ENCODE results near the gene OR1M1.
"Not testable (repeated sequence)": the region's sequence is repeated elsewhere in the genome, so short reads cannot be mapped to it uniquely, and the experiment has no call there.

The OR1M1 gene

DNA sequence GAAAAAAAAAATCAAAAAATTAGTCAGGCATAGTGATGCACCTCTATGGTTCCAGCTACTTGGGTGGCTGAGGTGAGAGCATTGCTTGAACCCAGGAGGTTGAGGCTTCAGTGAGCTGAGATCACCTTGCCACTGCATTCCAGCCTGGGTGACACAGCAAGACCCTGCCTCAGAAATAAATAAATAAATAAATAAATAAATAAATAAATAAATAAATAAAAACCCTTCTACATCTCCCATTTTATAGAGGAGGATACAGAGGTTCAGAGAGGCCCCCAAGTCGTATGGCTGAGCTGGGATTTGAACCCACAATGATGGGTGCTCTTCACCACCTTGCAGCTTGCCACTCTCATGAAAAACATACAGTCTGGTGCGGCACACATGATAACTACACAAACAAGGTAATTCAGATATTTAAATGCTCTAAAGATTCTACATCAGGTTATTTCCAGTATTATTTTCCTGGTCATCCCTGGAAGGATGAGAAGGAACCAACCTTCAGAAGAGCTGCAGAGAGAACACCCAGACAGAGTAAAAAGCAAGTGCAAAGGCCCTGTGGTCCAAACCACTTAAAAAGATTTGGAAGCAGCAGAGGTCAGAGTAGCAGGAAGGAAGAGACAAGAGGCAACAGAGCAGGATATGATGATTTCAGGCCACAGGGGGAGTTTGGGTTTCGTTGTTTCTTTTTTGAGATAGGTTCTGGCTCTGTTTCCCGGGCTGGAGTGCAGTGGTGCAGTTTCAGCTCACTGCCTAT lies 29.2 kb upstream of the OR1M1 start:
- no peak overlapping the region for H3K4me3 ChIP-seq (ENCODE audit: low read length)
- H3K4me1 ChIP-seq (ENCODE audit: control insufficient read depth, insufficient read depth, low read length) = no peaks in the 10 kb centered on the region
- no peaks in the 10 kb centered on the region for H3K27me3 ChIP-seq (ENCODE audit: control insufficient read depth, insufficient read depth, low read length)
- H3K36me3 ChIP-seq (ENCODE audit: control insufficient read depth, insufficient read depth, low read length) = no peaks in the 10 kb centered on the region
- no peak overlapping the region for H3K27ac ChIP-seq (ENCODE audit: low read depth, low read length)
- no peak overlapping the region for H3K9ac ChIP-seq (ENCODE audit: low read length)

DNA sequence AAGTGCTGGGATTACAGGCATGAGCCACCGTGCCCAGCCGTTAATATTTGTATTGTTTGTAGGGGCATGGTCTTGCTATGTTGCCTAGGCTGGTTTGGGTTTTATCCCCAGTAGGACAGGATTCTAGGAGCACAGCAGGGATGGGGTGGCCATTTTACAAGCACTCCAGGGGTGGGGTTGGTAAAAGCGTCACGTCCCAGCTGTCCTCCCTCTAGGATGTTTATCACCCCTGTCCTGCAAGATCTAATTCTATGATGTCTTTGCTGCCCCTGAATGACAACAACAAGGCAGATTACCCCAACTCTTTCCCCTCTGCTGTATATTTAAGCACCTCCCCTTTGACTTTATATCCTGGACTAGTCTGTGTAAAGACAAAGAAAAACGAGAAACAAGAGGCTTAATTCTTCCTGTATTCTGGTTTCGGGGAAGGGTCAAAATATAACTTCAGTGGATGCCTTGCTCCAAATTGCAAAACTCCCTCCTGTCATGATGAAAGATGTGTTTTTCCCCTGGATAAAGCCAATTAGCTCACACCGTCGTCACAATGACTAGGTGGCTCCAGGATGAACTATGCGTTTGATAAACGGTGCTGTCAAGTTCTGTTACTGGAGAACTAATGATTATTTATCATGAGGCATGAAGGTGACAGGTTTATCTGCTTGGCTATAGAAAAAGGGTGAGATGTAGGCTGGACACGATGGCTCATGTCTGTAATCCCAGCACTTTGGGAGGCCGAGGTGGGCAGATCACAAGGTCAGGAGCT lies 27.8 kb upstream of the OR1M1 start:
- no peaks in the 10 kb centered on the region for H3K36me3 ChIP-seq (ENCODE audit: control insufficient read depth, insufficient read depth, low read length)
- H3K4me3 ChIP-seq (ENCODE audit: low read length) = no peak overlapping the region
- no peak overlapping the region for H3K9ac ChIP-seq (ENCODE audit: low read length)
- H3K27me3 ChIP-seq (ENCODE audit: control insufficient read depth, insufficient read depth, low read length) = no peaks in the 10 kb centered on the region
- no peaks in the 10 kb centered on the region for H3K4me1 ChIP-seq (ENCODE audit: control insufficient read depth, insufficient read depth, low read length)
- H3K27ac ChIP-seq (ENCODE audit: low read depth, low read length) = no peak overlapping the region

DNA sequence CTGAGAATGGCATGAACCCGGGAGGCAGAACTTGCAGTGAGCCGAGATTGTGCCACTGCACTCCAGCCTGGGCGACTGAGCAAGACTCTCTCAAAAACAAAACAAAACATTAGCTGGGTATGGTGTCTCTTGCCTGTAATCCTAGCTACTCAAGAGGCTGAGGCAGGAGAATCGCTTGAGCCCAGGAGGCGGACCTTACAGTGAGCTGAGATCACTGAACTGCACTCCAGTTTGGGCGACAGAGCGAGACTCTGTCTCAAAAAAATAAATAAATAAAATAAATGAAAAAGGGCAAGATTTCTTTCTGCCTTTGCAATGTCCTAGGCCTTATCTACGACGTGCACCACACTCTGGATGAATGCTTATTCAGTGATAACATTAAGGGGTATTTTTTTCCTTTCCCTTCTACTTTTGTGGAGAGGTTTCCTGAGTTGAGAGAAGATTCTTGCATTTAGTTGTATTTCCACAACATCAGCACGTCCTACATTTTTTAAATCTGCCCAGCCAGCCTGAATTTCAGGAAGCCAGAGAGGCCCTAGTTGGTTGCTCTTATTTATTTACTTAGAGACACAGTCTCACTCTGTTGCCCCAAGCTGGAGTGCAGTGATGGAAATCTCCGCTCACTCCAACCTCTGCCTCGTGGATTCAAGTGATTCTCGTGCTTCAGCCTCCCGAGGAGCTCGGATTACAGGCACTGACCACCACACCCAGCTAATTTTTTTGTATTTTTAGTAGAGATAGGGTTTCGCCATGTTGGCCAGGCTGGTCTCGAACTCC lies 26.1 kb upstream of the OR1M1 start:
- H3K4me1 ChIP-seq (ENCODE audit: control insufficient read depth, insufficient read depth, low read length) = no peaks in the 10 kb centered on the region
- no peak overlapping the region for H3K9ac ChIP-seq (ENCODE audit: low read length)
- H3K36me3 ChIP-seq (ENCODE audit: control insufficient read depth, insufficient read depth, low read length) = no peaks in the 10 kb centered on the region
- H3K27me3 ChIP-seq (ENCODE audit: control insufficient read depth, insufficient read depth, low read length) = no peaks in the 10 kb centered on the region
- H3K4me3 ChIP-seq (ENCODE audit: low read length) = no peak overlapping the region
- H3K27ac ChIP-seq (ENCODE audit: low read depth, low read length) = no peak overlapping the region

DNA sequence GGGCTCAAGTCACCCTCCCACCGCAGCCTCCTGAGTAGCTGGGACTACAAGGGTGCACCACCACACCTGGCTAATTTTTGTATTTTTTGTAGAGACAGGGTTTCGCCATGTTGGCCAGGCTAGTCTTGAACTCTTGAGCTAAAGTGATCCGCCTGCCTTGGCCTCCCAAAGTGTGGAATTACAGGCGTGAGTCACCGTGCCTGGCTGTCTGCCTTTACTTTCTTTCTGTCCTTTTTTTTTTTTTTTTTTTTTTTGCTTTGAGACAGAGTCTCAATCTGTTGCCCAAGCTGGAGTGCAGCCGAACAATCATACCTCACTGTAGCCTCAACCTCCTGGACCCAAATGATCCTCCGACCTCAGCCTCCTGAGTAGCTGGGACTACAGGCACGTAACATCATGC lies 25.0 kb upstream of the OR1M1 start:
- no peaks in the 10 kb centered on the region for H3K4me1 ChIP-seq (ENCODE audit: control insufficient read depth, insufficient read depth, low read length)
- no peak overlapping the region for H3K27ac ChIP-seq (ENCODE audit: low read depth, low read length)
- H3K4me3 ChIP-seq (ENCODE audit: low read length) = no peak overlapping the region
- no peak overlapping the region for H3K9ac ChIP-seq (ENCODE audit: low read length)
- H3K36me3 ChIP-seq (ENCODE audit: control insufficient read depth, insufficient read depth, low read length) = no peaks in the 10 kb centered on the region
- H3K27me3 ChIP-seq (ENCODE audit: control insufficient read depth, insufficient read depth, low read length) = no peaks in the 10 kb centered on the region

DNA sequence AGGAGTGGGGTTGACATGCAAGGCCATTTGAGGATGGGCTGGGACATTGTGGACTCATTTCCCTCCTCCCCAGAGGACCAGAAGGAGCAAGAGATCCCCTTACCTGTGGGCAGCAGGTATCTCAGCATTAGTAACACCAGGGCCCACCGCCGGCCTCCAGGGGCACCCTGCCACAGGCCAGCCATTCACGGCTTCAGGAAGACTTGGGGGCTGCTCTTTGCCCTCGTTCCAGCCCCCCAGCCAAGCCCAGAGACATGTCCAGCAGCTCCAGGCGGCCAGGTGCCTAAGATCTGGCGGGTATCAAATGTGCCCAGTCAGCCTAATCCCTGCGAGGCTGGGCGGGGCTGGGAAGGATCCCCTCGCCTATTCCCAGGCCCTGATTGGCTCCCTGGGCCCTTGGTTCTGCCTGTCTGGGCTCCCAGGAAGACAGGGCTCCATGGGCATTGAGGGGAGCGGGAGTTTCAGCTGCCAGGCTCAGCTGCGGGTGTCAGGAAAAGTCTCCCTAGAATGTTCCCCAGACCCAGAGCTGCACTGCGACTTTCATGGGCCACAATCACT lies 21.3 kb upstream of the OR1M1 start:
- Histone ChIP-seq H3K4me3 (ENCODE audit: low read length) (no peak overlapping the region), H3K27me3 (ENCODE audit: control insufficient read depth, insufficient read depth, low read length) (no peaks in the 10 kb centered on the region), H3K4me1 (ENCODE audit: control insufficient read depth, insufficient read depth, low read length) (no peaks in the 10 kb centered on the region), H3K9ac (ENCODE audit: low read length) (no peak overlapping the region), H3K27ac (ENCODE audit: low read depth, low read length) (no peak overlapping the region), H3K36me3 (ENCODE audit: control insufficient read depth, insufficient read depth, low read length) (no peaks in the 10 kb centered on the region)

DNA sequence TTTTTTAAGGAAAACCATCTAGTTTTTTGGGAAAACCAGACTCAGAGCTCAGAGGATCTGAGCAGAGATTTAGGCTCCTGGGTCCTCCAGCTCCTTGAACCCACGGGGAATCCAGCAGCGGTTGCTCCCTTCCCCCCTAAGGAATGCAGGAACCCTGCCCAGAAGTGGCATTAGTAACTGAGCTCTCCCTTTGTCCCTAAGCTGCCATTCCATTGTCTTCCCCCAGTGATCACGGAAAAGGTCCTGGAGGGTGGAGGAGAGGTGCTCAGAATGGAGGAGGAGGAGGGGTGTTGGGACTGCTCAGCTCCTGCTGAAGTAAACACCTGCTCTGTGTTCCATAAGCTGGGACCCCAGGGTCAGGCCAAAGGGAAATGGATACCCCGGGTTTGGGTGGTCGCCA lies 16.8 kb upstream of the OR1M1 start:
- peaks cover 3% of the 10 kb centered on the region for H3K4me1 ChIP-seq (ENCODE audit: control insufficient read depth, insufficient read depth, low read length)
- H3K4me3 ChIP-seq (ENCODE audit: low read length) = no peak overlapping the region
- no peak overlapping the region for H3K9ac ChIP-seq (ENCODE audit: low read length)
- no peak overlapping the region for H3K27ac ChIP-seq (ENCODE audit: low read depth, low read length)
- H3K27me3 ChIP-seq (ENCODE audit: control insufficient read depth, insufficient read depth, low read length) = no peaks in the 10 kb centered on the region
- H3K36me3 ChIP-seq (ENCODE audit: control insufficient read depth, insufficient read depth, low read length) = no peaks in the 10 kb centered on the region

DNA sequence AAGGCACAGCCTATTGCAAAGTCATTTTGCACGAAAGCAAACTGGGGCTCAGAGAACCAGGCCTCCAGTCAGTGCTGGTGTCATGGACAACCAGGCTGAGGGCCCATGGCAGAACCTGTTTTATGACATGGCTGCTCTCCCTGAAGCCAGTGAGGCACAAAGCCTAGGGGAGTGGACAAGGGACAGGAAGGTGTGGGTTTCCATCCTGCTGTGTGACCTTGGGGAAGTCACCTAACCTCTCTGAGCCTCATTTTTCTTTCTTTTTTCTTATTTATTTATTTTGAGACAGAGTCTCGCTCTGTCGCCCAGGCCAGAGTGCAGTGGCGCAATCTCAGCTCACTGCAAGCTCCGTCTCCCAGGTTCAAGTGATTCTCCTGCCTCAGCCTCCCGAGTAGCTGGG lies 15.1 kb upstream of the OR1M1 start:
- H3K27ac ChIP-seq (ENCODE audit: low read depth, low read length); H3K9ac ChIP-seq (ENCODE audit: low read length); H3K36me3 ChIP-seq (ENCODE audit: control insufficient read depth, insufficient read depth, low read length); H3K27me3 ChIP-seq (ENCODE audit: control insufficient read depth, insufficient read depth, low read length); H3K4me1 ChIP-seq (ENCODE audit: control insufficient read depth, insufficient read depth, low read length); H3K4me3 ChIP-seq (ENCODE audit: low read length): not testable (repeated sequence)

DNA sequence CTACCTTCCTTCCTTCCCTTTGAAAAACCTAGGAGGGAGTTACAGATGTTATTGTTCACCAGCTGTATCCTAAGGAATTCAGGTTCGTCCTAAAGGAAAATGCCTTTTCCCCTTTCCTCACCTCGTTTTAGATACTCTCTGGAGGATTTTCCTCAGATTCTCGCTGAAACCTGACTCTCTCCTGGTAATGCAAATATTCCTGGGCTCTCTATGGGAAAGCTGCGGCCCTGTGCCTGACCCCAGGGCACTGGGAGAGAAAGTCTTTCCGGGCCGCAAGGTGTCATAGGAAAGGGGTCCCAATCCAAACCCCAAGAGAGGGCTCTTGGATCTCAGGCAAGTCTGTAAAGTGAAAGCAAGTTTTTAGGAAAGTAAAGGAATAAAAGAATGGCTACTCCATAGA lies 13.1 kb upstream of the OR1M1 start:
- Histone ChIP-seq H3K27me3 (ENCODE audit: control insufficient read depth, insufficient read depth, low read length) (no peaks in the 10 kb centered on the region), H3K36me3 (ENCODE audit: control insufficient read depth, insufficient read depth, low read length) (no peaks in the 10 kb centered on the region), H3K27ac (ENCODE audit: low read depth, low read length) (no peak overlapping the region), H3K4me3 (ENCODE audit: low read length) (no peak overlapping the region), H3K9ac (ENCODE audit: low read length) (no peak overlapping the region), H3K4me1 (ENCODE audit: control insufficient read depth, insufficient read depth, low read length) (peaks cover 7% of the 10 kb centered on the region)

DNA sequence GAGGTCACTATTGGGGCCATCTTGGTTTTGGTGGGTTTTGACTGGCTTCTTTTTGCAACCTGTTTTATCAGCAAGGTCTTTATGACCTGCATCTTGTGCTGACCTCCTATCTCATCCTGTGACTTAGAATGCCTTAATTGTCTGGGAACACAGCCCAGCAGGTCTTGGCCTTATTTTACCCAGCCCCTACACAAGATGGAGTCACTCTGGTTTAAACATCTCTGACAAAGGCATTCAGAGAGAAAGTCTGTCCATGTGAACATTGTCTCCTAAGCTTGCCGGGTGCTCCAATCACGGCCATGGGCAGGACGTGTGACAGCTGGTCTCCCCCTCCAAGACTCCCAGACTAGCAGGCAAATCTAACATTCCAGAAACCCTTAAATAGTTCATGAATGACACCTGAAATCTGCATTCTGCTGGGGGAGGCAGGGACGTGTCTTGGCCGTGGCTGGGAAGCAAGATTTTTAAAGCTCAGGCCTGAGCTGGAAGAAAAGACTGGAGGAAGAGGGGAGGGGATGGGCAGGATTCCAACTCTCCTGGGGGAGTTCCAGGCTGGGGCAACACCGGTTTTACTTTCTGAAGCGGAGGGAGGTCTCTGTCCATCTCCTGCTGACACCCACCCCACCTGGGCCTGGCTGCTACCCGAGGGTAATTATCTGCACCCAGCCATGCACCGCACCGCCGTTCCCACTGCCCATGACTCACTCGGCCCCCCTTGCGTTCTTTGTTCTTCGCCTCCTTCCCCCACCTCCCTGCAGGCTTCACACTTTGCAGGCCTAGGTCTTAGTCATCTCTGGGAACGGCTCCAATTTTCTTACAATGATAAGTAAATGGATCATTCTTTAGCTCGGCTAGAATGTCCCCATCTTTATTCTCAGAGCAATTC lies 11.6 kb upstream of the OR1M1 start:
- H3K27ac ChIP-seq (ENCODE audit: low read depth, low read length) = peak overlapping the region; percentile 79
- no peaks in the 10 kb centered on the region for H3K36me3 ChIP-seq (ENCODE audit: control insufficient read depth, insufficient read depth, low read length)
- peaks cover 7% of the 10 kb centered on the region for H3K4me1 ChIP-seq (ENCODE audit: control insufficient read depth, insufficient read depth, low read length)
- no peaks in the 10 kb centered on the region for H3K27me3 ChIP-seq (ENCODE audit: control insufficient read depth, insufficient read depth, low read length)
- no peak overlapping the region for H3K9ac ChIP-seq (ENCODE audit: low read length)
- H3K4me3 ChIP-seq (ENCODE audit: low read length) = no peak overlapping the region

DNA sequence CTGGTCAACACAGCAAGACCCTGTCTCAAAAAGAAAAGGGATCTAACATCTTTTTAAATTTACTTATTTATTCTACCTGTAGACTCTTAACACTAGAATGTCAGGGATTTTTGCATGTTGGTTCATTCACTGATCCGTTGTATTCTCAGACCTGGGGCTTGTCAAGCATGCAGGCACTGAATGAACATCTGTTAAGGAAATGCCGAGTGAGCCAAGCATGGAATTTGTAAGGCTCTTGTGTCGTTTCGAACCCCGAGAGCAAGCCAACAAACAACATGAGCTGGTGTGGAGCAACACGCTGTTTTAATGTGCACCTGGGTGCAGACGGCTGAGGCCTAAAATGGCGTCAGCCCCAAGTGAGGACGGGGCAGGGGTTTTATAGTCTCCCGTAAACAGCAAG lies 10.0 kb upstream of the OR1M1 start:
- Histone ChIP-seq H3K27me3 (ENCODE audit: control insufficient read depth, insufficient read depth, low read length) (no peaks in the 10 kb centered on the region), H3K9ac (ENCODE audit: low read length) (no peak overlapping the region), H3K36me3 (ENCODE audit: control insufficient read depth, insufficient read depth, low read length) (no peaks in the 10 kb centered on the region), H3K4me3 (ENCODE audit: low read length) (no peak overlapping the region), H3K27ac (ENCODE audit: low read depth, low read length) (no peak overlapping the region), H3K4me1 (ENCODE audit: control insufficient read depth, insufficient read depth, low read length) (peaks cover 7% of the 10 kb centered on the region)

DNA sequence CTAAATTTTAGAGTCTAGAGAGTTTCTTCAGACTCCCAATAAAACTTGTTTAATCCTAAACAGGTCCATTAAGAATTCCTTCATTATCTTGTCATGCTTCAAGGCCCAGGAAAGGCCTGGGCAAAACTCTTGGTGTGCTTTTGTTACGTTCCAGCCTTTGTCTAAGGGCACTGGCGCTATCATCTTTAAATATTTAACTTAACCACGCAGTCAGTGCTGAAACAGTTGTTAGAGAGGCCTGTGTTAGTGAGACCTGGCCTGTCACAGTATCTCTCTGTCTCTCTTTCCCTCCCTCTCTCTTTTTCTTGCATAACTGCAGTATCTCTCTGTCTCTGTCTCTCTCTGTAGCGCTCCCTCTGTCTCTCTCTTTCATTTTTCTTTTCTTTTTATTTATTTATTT lies 8.2 kb upstream of the OR1M1 start:
- peaks cover 7% of the 10 kb centered on the region for H3K4me1 ChIP-seq (ENCODE audit: control insufficient read depth, insufficient read depth, low read length)
- H3K27ac ChIP-seq (ENCODE audit: low read depth, low read length) = peak overlapping the region; percentile 40
- H3K9ac ChIP-seq (ENCODE audit: low read length) = no peak overlapping the region
- H3K27me3 ChIP-seq (ENCODE audit: control insufficient read depth, insufficient read depth, low read length) = no peaks in the 10 kb centered on the region
- no peak overlapping the region for H3K4me3 ChIP-seq (ENCODE audit: low read length)
- no peaks in the 10 kb centered on the region for H3K36me3 ChIP-seq (ENCODE audit: control insufficient read depth, insufficient read depth, low read length)

All from rectal smooth muscle tissue (tissue), 1 donor.